Heart right ventricle (tissue), 16 donors: Measurements from ENCODE around the gene SOWAHC. TPM values are rescaled to one million over a fixed set of nuclear protein-coding genes. Genes with fewer than 3 reads are reported as not detected.

Source experiments
- ATAC-seq, 8 donors: fragments of 200-7000 bp; cut with Tn5 transposase; one replicate each; pipeline ENCODE4 v1.9.1; 2020; ENCODE audit warnings: mild to moderate bottlenecking in 8 of 8, moderate library complexity in 8 of 8, moderate number of reproducible peaks in 1 of 8
- DNase-seq, 2 donors: peaks; one replicate each; pipeline ENCODE4 v3.0.0-alpha.2; 2020
- H3K27ac ChIP-seq, 10 donors: fragments of 200-600 bp; sonication (generic) in 2 of 10; one replicate each; pipeline versions ENCODE4 v1.5.0 to v1.8.0; 2020 to 2022; ENCODE audit warnings: mild to moderate bottlenecking in 3 of 10
- H3K27me3 ChIP-seq, 7 donors: fragments of 200-600 bp; one replicate each; pipeline ENCODE4 v1.8.0; 2021 to 2022; ENCODE audit warnings: mild to moderate bottlenecking in 2 of 7
- H3K36me3 ChIP-seq, 9 donors: fragments of 200-600 bp; sonication (generic) in 1 of 9; one replicate each; pipeline versions ENCODE4 v1.5.0 to v1.8.0; 2020 to 2022; ENCODE audit warnings: mild to moderate bottlenecking in 2 of 9
- H3K4me1 ChIP-seq, 9 donors: fragments of 200-600 bp; sonication (generic) in 1 of 9; one replicate each; pipeline versions ENCODE4 v1.5.0 to v1.8.0; 2020 to 2022; ENCODE audit warnings: mild to moderate bottlenecking in 4 of 9
- H3K4me3 ChIP-seq, 10 donors: fragments of 200-600 bp; sonication (generic) in 2 of 10; one replicate each; pipeline versions ENCODE4 v1.5.0 to v1.8.0; 2020 to 2022; ENCODE audit warnings: mild to moderate bottlenecking in 7 of 10, moderate library complexity in 2 of 10
- H3K9me3 ChIP-seq, 11 donors: fragments of 200-600 bp in 10 of 11; sonication (generic) in 2 of 11; one replicate each; pipeline versions ENCODE4 v1.5.0 to v1.8.0; 2013 to 2022; ENCODE audit warnings: mild to moderate bottlenecking in 2 of 11, control low read depth in 1 of 11, moderate library complexity in 1 of 11
- CTCF ChIP-seq, 9 donors: fragments of 200-600 bp; sonication (generic) in 2 of 9; IDR thresholded peaks; one replicate each; pipeline versions ENCODE4 v1.5.0 to v1.8.0; 2021 to 2022; ENCODE audit warnings: antibody characterized with exemption in 9 of 9, mild to moderate bottlenecking in 5 of 9, moderate library complexity in 1 of 9
- WGBS, 2 donors: extraction: QIAGEN DNeasy Blood & Tissue Kit; methylation state at CpG; one replicate each; pipeline ENCODE4 v1.1.7; 2013; ENCODE audit warnings: inconsistent platforms in 1 of 2; 5-methylcytosine and 5-hydroxymethylcytosine counted together
- intact Hi-C, 10 donors: fragments of 100-400 bp; cut with DNase I; formaldehyde crosslinking; loops; one replicate each; pipeline versions ENCODE4 v1.11.1 to v1.14.2; 2022
- polyA plus RNA-seq, 2 donors: library from polyadenylated mRNA; stranded (reverse); fragments of 200-250 nt; gene quantifications; one replicate each; pipeline ENCODE4 v1.2.3, GENCODE V29; 2013
- total RNA-seq, 10 donors: library from RNA; stranded (reverse); fragmentation: NEBNext Ultra II Directional in 3 of 10; extraction: Animal tissue kit (Norgen Biotek cat#: 25700) in 3 of 10; gene quantifications; one replicate each; pipeline versions ENCODE4 v1.2.1 to v1.2.4, GENCODE V29; 2021 to 2023
- donor health status: Arrhythmogenic right ventricular cardiomyopathy.
- donor health status: ischemic (EF 13 %, LVEDD 7.1; RV severe dilation, severe dysfunction).
- donor health status: healthy with polysubstance abuse.
- donor health status: DM: no; HTN: yes; CAD: no.
- donor health status: DM: no; HTN: no; CAD: no.
- donor health status: ischemic (EF 25% LVEDD 6.9; RV normal size, moderate dysfunction).
- donor health status: ischemic (EF 25% LVEDD 5.7; RV mildly dilated, moderate dysfunction).
- donor health status: healthy.
- donor health status: DM: yes; HTN: yes; CAD: no.
- donor health status: Ischemic cardiomyopathy.
- donor health status: ischemic (EF 35%, LVEDD 5.7; RV mildly dilated, moderate dysfunction).
- donor health status: nonischemic (EF 11% LVEDD 7.7; RV severe dilation, severe dysfunction).
- donor health status: DM: yes; HTN: yes; CAD: no.
- donor health status: PGD.
- donor health status: ischemic (EF 29% LVEDD 5.4; RV normal size, mild dysfunction).
- donor health status: nonischemic (EF 23%, LVEDD 6.1; RV moderate dilation, normal function).

The SOWAHC gene
- total and polyA plus RNA-seq, 12 donors: 1.1 to 3.9 (median 2.0) TPM

- no peak overlapping the region for H3K27ac ChIP-seq
- WGBS, 2 donors: 76 to 82% methylated on average over 24 of the region's 24 CpGs
- peaks cover 0 to 40% (median 31%) of the 10 kb centered on the region in 9 donors for H3K4me1 ChIP-seq
- no peak for TF ChIP-seq CTCF (IDR thresholded peaks at IDR 0.05)
- H3K9me3 ChIP-seq: no peaks in the 10 kb centered on the region
- intact Hi-C loops: loop anchor here in 3 of 10 donors (5.0 to 10.0 kb wide), 3 partner anchors 49 to 79 kb away; no protein-coding TSS in a partner anchor
- H3K4me3 ChIP-seq: peak overlapping the region in 7 of 10 donors; percentile 75 to 81 (median 77)
- DNase-seq: no peak
- no peak for ATAC-seq
- no peaks in the 10 kb centered on the region for H3K36me3 ChIP-seq
- H3K27me3 ChIP-seq: peaks cover 0 to 72% (median 0%) of the 10 kb centered on the region in 7 donors
Measured at GRCh38 chr2:109615637-109616144, 1.5 kb downstream of the SOWAHC start.

- H3K27me3 ChIP-seq: peaks cover 0 to 68% (median 0%) of the 10 kb centered on the region in 7 donors
- 91 to 95% methylated on average over 5 of the region's 5 CpGs for WGBS, 2 donors
- DNase-seq (no peak), ATAC-seq (no peak)
- peak overlapping the region in 1 of 10 donors; percentile 77 for H3K4me3 ChIP-seq
- TF ChIP-seq CTCF (IDR thresholded peaks at IDR 0.05): no peak
- no peaks in the 10 kb centered on the region for H3K9me3 ChIP-seq
- intact Hi-C loops: loop anchor here in 3 of 10 donors (5.0 to 10.0 kb wide), 3 partner anchors 49 to 79 kb away; no protein-coding TSS in a partner anchor
- H3K36me3 ChIP-seq: no peaks in the 10 kb centered on the region
- H3K4me1 ChIP-seq: peaks cover 0 to 39% (median 31%) of the 10 kb centered on the region in 9 donors
- no peak overlapping the region for H3K27ac ChIP-seq
Measured at GRCh38 chr2:109616184-109616583, 2.0 kb downstream of the SOWAHC start.

DNA sequence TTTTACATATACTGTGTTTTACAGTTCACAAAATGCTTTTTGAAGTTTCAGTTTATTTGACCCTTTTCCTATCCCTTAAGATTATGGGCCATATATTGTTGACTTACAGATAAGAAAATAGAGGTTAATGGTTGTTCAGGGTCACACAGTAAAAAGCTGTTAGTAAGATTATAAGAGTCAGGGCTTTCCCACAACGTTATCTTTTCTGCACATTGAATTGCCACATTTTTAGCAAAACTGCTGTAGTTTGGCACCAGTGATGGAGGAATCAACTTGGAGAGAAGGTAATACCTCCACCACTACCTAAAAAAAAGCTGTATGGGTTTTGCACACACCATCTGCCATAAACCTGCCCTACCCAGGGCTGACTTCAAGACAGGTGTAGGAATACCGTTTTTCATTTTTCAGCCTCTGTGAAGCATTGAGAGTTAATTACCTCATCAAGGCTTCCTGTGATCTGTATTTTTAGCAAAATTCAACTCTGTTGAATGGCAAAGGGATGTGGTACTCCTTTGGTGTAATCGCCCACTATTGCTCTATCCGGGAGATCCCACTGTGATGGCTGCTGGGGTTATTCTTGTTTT, 5.0 kb downstream of the SOWAHC start:
- no peaks in the 10 kb centered on the region for H3K36me3 ChIP-seq
- H3K4me3 ChIP-seq: no peak overlapping the region
- TF ChIP-seq CTCF (IDR thresholded peaks at IDR 0.05): no peak
- DNase-seq (no peak), ATAC-seq (no peak)
- H3K27ac ChIP-seq: no peak overlapping the region
- H3K4me1 ChIP-seq: peaks cover 0 to 24% (median 18%) of the 10 kb centered on the region in 9 donors
- H3K9me3 ChIP-seq: no peaks in the 10 kb centered on the region
- WGBS, 2 donors: 84 to 86% methylated on average over 4 of the region's 4 CpGs
- intact Hi-C loops: loop anchor here in 3 of 10 donors (5.0 to 10.0 kb wide), 3 partner anchors 46 to 76 kb away; no protein-coding TSS in a partner anchor
- H3K27me3 ChIP-seq: peaks cover 0 to 46% (median 0%) of the 10 kb centered on the region in 7 donors

DNA sequence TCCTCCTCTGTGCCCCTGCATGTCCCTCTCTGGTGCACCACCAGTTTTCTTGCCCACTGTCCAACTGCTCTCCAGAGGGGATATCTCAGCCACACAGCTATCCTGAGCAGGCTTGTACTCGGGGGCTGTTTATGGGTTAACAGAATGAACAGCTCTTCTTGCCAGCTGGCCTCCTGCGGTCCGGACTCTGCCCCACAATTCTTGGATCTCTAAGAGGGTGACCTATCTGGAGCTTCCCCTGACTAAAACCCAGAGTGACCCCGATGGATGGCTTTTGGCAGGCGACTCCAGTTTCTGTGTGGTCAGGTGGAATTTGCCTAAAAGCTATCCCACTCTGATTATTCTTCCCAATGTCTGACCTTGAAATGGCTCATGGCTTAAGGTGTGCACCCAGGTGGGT, 9.1 kb downstream of the SOWAHC start:
- no peak for TF ChIP-seq CTCF (IDR thresholded peaks at IDR 0.05)
- peaks cover 0 to 15% (median 0%) of the 10 kb centered on the region in 7 donors for H3K27me3 ChIP-seq
- no peaks in the 10 kb centered on the region for H3K9me3 ChIP-seq
- H3K27ac ChIP-seq: no peak overlapping the region
- 69 to 70% methylated on average over 5 of the region's 5 CpGs for WGBS, 2 donors
- no peak overlapping the region for H3K4me3 ChIP-seq
- intact Hi-C loops: loop anchor here in 1 of 10 donors (5.0 kb wide), 1 partner anchor 39 kb away; no protein-coding TSS in a partner anchor
- no peaks in the 10 kb centered on the region for H3K36me3 ChIP-seq
- no peaks in the 10 kb centered on the region for H3K4me1 ChIP-seq
- ATAC-seq: peak in 1 of 8 donors; percentile 13
- DNase-seq: no peak
